HG03575 (cell line): Measurements from ENCODE around the gene TMEM39B.
"Not testable (repeated sequence)": the region's sequence is repeated elsewhere in the genome, so short reads cannot be mapped to it uniquely, and the experiment has no call there.

Experiments
- ATAC-seq: cut with Tn5 transposase; IDR thresholded peaks from one replicate; pipeline ENCODE4 v1.9.1; 2021; ENCODE audit not compliant: unreplicated experiment, insufficient number of reproducible peaks, low FRiP score; ENCODE audit errors: extremely low read depth

Gene TMEM39B

GRCh38 chr1:32142446-32143301 lies 69.9 kb downstream of the TMEM39B start:
- ATAC-seq: no peak

GRCh38 chr1:32143302-32143695 lies 70.6 kb downstream of the TMEM39B start:
- ATAC-seq: not testable (repeated sequence)

- ATAC-seq: no peak
These were observed 71.3 kb downstream of the TMEM39B start for GRCh38 chr1:32144033-32144432.

- ATAC-seq: not testable (repeated sequence)
These were observed 75.1 kb downstream of the TMEM39B start for GRCh38 chr1:32147799-32148198.

GRCh38 chr1:32150847-32151246 lies 78.1 kb downstream of the TMEM39B start:
- no peak for ATAC-seq

DNA sequence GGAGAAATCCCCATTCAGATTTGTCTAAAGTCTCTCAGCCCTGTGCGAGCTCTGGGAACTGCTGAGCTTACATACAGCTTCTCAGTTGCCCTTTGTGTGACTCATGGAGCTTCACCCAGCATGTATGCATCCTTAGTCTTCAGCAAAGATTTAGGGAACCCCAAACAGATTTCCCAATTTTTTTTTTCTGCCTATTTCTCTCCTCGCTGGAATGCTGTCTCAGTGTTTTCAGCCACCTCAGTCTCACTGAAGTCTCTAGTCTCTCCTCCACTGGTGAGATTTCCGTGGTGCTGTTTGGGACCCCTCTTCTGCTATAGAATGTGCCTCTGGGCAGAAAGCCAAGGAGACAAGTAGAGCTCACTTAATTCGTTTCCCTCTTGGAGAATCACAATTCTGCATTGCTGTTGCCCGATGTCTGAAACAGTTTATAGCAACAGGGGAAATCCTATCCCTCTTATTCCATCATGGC lies 78.6 kb downstream of the TMEM39B start:
- no peak for ATAC-seq
